DLD1 (cell line): ENCODE data around the gene ACOXL.

Experiments
- in situ Hi-C: cut with HindIII; loops from 2 replicates; pipeline ENCODE4 v1.10.0; 2017; ENCODE audit warnings: low sequenced_read_pairs

ACOXL gene

DNA sequence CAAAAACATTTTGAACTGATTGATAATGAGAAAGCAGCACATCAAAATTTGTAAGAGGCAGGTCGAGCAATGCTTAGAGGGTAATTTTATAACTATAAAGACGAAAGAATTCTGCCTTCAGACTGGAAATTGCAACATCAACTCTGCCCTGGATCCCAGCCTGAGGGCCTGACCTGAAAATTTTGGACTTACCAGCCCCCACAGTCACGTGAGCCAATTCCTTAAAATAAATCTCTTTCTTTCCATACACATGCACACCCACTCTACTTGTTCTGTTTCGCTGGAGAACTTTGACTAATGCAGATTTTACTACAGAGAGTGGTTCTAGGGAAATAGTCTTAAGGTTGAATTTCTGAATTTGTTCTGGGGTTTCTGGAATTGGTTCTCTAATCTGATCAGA, 14.6 kb upstream of the ACOXL start:
- in situ Hi-C loops, result no loop called here

DNA sequence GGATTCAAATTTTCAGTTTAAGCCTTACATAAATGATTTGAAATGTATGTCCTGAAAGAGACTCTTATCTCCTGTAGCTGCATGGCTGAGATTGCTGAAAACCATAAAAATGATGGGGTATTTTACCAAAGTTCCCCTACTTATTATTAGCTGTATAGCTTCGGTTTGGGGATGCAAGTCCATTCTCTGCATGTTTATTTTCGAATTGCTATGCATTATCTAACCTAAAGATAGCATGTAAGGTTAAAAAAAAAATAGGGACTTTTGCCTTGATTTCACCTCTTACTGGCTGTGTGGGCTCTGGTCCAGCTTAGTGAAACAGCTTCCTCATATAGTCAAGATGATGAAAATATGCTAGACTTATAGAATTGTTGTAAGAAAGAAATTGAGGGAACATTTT, 14.0 kb upstream of the ACOXL start:
- in situ Hi-C loops, result no loop called here

DNA sequence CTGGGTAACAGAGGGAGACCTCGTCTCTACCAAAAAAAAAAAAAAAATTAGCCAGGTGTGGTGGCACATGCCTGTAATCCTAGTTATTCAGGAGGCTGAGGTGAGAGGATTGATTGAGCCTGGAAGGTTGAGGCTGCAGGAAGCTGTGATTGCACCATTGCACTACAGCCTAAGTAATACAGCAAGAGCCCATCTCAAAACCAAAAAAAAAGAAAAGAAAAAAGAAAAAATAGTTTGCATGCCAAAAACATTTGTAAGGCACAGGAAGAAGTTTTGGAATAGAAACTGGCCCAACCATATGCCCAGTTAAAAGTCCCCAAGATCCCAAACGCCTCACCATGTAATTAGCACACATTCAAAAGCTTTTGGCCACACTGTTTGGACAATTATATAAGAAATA, 13.4 kb upstream of the ACOXL start:
- in situ Hi-C loops, result no loop called here

DNA sequence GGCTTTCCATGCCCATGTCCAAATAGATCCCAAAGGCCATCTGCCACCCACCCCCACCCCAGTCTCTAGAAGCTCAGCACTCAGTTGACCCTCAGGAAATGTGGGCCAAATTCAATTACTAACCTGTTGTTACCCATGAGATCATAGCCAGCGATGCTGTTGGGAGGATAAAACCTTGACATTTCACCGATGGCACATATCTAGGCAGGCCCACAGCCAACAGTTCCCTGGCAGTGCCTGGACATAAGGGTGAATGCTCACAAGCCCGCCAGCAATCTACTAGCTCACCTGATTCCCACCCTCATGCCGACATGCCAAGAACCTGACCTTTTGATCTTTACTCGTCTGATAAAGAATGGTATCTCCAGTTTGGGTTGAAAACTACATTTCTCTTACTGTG, 11.8 kb upstream of the ACOXL start:
- in situ Hi-C loops, result no loop called here

DNA sequence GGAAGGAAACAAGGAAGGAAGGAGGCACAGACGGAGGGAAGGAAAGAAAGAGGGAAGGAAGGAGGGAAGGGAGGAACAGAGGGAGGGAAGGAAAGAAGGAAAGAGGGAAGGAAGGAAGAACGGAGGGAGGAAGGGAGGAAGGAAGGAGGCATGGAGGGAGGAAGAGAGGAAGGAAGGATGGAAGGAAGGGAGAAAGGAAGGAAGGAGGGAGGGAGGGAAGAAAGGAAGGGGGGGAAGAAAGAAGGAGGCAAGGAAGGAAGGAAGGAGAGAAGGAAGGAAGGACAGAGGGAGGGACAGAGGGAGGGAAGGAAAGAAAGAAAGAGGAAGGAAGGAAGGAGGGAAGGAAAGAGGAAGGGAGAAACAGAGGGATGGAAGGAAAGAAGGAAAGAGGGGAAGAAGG, 7.6 kb upstream of the ACOXL start:
- in situ Hi-C loops, result no loop called here

DNA sequence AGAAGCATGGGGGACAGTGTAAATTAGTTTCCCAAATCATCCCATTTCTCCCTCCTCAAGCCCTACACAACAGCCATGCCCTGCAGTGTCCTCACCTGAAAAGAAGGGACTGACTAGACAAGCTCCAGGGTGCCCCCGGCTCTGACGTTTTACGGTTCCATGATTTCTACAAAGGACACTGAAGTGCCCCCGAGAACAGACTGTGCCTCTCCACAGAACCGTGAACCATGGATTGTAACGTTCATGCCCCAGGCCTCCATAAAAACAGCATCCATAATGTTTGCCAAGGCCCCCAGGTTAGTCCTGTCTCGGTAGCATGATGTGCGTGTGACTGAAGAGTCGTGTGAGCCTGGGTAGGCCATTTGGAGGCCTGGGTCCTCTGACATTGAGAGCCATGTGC, 7.0 kb upstream of the ACOXL start:
- in situ Hi-C loops, result no loop called here

DNA sequence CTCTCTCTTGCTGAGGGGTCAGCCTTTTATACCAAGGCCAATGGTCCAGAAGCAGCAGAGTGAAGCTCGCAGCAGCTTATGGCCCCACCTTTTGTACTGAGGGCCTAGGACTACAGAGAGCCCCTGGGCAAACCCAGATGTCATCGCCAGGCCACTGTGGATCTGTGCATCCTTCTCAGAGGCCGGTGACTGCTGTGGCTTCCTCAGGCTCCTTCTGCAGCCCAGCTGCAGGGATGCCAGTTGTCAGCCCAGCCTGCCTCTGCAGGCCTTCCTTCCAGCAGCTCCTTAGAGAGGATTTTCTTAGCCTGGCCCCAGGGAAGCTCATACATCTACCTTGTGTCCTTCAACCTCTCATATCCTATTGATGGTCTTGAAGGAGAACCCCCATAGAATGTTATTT, 6.5 kb upstream of the ACOXL start:
- in situ Hi-C loops, result no loop called here

DNA sequence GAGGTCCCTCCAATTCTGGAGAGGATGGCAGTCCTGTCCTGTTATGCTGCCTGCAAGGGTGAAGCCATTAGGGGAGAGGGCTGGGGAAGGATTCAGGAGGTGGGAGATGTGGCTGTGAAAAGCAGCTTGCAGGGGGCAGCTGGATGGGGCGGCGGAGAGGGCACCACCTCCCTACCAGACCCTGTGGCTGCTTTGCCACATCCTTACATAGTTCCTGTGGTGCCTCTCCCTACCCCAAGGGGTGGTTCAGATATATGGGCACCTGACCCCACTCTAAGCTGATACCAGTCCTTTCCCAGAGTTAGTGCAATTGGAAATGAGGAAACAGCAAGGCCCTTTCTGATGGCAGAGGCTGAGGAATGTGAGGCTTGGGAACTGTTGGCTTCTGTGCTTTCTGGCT, 6.1 kb upstream of the ACOXL start:
- in situ Hi-C loops, result no loop called here

DNA sequence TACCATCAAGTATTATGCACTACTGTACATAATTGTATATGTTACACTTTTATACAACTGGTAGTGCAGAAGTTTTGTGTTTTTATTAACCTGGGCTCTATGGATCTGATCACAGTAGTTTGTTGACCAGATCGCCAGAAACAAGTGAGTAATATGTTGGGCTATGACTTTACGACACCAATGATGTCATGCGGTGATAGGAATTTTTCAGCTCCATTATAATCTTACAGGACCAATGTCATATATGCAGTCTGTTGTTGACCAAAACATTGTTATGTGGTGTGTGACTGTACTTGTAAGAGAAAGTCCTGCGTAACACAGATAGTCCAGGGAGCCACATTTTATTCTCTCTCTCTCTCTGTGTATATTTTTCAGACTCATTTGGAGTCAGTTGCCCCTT, 4.5 kb upstream of the ACOXL start:
- in situ Hi-C loops, result no loop called here

DNA sequence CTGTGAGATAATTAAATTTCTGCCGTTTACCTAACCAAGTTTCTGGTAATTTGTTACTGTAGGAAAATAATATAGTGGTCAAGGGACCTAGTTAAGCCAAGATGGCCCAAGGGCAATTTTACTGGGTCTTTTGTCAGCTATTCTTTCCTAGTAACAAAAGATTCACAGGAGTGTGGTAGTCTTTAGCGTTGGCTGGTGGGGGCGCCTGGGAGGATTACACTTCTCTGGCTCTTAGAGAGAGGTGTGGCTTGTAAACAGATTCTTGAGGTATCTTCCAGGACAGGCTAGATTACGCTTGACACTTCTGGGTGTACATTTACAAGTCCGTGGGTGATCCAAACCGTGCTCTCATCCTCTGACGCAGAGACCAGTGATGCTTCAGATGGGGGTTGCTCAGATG, 3.3 kb upstream of the ACOXL start:
- in situ Hi-C loops, result no loop called here

DNA sequence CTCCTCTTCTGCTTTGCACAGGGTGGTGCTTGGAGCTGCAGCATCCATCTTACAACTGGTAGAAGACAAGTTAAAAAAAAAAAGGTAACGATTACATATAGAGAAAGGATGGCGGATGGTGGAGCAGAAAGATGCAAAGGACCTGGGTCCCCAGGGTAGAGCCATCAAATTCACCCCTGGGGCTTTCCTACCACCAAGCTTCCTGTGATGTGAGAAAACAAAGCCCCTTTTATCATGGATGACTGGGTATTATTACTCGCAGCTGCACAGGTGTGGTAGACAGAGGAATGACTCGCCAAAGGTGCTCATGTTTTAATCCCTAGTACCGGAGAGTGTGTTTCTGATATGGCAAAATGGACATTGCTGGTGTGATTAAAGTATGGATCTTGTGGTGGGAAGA, 1.3 kb upstream of the ACOXL start:
- in situ Hi-C loops, result loop anchor here (10.0 kb wide), 2 partner anchors 46 to 76 kb away; no protein-coding TSS in a partner anchor

DNA sequence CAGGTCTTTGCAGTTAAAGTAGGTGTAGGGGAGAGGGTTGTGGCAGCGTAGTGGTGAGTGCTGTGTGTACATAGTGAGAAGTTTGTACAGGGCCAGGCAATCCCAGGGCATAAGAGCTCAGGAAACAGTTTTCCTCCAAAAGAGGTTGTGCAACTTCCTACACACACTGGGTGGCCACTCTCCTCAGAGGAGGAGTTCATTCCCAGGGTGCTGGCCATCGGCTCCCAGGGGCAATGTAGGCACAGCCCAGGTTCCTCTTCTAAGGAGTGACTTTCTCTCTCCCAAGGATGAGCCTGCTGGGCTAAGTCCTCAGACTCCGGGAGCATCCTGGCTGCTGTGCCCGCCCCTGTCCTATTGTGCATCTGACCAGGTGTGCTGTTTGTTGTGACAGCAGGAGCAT, 3.0 kb downstream of the ACOXL start:
- in situ Hi-C loops, result loop anchor here (10.0 kb wide), 2 partner anchors 51 to 81 kb away; no protein-coding TSS in a partner anchor

DNA sequence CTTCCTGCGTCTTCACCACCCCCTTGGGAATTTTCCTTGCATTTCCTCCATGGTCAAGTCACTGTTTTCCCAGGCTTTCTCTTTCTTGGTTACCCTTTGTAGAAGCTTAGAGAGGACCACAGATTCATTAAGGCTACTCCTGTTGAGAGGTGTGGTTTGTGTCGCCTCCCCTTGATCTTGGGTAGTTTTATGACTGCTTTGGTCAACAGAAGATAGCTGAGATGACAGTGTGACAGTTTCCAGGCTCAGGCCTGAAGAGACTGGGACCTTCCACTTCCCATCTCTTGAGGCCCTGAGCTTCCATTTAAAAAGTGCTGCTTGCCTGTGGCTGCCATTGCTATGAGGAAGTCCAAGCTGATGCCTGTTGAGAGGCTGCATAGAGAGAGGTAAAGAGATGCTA, 5.4 kb downstream of the ACOXL start:
- in situ Hi-C loops, result loop anchor here (10.0 kb wide), 2 partner anchors 53 to 83 kb away; no protein-coding TSS in a partner anchor

DNA sequence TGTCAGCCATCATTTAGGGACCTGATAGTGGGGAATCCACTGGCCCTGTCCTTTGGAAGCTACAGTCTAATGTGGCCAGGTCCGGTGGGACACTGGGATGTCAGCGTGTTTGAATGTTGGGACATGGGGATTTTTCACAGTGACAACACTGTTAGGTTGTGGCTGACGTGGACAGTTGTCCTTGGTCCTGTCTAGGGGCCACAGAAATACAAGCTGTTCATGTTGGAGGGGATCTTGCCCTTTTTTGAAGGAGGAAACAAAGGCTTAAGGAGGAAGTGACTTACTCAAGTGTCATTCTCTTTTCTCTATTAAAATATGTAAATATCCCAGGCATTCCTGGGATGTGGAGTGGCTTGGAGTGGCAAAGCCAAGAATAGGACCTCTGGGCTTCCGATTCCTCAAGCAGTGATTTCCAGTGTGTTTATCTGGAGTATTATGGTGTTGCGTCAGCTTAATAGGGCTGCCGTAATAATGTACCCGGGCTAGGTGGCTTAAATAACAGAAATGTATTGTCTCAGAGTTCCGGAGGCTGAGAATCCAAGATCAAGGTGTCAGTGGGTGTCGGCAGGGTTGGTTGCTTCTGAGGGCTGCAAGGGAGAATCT, 8.5 kb downstream of the ACOXL start:
- in situ Hi-C loops, result no loop called here

DNA sequence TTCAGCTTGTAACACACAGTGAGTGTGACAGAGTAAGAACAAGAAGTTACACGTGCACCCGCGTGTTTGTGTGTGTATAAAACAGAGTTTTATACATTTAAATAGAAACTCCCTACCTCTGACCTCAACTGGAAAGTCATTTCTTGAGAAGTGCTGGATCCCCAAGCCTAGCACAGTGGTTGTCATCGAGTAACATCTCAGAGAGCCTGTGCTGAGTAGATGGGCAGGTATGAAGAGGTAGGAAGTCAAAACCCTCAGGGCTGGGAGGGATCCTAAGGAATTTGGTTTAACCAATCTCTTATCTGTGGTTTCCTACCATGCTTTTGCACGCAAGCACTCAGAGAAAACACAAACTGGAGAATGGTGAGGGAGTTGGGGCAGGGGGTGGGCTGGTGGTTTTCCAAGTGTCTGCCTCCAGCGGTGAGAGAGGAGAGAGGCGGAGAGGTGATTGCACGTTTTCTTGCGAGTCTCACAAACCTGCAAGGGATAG, 9.2 kb downstream of the ACOXL start:
- in situ Hi-C loops, result no loop called here

DNA sequence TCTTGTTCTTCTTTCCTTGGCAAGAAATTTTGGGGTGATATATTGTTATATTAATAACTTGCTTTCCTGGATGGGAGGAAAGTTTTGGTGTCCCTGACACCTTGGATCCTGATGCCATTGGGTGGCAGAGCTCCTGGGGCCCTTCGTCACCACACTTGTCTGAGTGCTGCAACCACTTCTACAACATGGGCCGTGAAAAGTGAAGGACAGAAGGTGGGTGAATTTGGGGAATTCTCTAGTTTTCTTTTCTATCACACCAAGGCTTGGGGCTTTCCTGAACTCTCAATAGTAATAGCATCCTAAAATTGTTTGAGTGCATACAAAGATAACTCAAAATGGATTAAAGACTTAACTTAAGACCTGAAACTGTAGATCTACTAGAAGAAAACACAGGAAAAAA, 10.0 kb downstream of the ACOXL start:
- in situ Hi-C loops, result no loop called here

DNA sequence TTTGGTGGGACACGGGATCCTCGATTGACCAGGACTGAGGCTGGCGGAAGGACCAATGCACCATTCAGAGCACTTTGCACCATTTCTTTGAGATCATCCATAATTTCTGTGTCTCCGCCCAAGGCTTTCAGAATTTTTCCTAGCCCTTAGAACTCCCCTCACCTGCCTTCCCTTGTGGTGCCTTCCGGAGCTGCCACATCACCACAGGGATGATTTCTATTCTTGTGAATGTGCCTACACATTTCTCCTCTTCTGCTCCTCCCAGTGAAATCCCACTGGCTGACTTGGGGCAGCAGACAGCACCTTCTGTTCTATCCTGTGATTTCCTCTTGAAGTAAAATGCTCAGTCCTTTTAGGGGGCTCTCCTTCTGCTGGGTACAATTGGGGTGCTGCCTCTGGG, 11.2 kb downstream of the ACOXL start:
- in situ Hi-C loops, result no loop called here

DNA sequence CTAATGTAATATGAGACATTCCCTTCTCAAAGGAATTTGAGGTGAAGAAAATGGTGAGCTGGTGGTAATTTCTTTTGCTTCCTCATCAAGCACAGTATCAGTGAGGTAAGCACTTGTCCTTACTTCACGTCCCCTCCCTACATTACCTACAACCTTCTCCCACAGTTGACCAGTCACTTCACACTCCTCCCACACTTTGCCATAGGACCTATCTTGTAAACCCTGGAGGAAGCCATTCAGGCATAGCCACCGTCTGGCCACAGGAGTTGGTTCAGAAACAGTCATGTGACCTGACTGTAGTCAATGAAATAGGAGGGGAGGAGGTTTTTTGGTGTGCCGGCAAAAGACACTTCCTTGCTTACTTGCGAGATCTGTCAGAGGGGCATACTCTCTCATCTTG, 12.1 kb downstream of the ACOXL start:
- in situ Hi-C loops, result no loop called here

DNA sequence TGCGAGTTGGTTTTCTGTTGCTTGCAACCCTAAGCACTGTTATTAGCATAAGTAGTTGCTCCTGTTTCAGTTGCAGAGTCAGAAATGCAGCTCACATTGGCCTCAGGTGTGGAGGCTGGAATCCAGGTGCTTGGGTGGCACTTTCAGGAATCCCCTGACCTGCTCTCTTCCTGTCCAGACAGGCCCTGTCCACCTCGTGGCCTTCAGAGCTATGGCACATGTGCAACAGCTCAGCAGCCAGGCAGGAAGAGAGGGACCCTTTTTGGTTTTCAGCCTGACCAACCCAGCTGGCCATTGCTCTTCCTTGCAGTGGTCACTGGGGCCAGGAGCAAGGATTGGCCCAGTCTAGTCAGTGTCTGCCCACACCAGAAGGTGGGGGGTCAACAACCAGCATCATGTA, 12.7 kb downstream of the ACOXL start:
- in situ Hi-C loops, result no loop called here

DNA sequence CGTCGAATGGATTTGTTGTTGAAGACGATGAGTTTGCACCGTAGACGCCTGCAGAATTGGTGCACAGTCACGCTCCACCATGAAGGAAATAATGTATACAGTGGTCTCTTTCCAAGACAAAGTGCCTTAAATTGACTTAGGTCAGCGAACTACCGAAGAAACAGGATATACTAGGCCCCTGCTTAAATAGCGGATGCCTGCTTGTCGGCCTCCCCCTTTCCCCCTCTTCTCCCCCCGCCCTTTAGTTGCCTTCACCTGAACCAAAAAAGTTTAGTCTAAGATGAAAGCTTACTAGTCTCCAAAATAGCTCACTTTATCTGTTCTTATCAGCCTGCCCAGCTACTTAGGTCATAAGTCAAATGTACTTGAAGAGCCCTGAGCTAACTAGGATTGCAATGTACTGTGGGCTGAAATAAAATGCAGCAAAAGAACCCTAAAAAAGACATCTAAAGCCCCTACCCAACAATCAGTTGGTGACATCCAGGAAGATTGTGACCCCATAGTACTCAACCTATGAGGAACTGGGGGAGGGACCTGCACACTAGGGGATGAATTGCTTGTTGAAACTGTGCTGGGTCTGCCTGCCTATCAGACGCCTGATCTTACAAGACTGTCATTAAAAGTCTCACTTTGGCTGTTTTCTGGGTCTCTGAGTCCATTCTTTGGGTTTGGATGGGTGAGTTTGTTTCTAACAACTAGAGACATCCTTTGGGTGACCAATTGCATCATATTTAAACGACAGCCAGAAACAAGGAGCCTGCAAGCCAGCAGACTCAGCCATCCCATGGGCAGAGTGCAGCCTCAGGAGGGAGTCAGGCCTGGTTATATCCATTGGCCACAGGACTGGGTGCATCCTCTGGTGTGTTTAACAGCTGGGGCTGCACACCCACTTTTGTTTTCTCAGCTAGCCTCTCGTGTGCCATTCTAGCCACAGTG, 14.5 kb downstream of the ACOXL start:
- in situ Hi-C loops, result no loop called here

DNA sequence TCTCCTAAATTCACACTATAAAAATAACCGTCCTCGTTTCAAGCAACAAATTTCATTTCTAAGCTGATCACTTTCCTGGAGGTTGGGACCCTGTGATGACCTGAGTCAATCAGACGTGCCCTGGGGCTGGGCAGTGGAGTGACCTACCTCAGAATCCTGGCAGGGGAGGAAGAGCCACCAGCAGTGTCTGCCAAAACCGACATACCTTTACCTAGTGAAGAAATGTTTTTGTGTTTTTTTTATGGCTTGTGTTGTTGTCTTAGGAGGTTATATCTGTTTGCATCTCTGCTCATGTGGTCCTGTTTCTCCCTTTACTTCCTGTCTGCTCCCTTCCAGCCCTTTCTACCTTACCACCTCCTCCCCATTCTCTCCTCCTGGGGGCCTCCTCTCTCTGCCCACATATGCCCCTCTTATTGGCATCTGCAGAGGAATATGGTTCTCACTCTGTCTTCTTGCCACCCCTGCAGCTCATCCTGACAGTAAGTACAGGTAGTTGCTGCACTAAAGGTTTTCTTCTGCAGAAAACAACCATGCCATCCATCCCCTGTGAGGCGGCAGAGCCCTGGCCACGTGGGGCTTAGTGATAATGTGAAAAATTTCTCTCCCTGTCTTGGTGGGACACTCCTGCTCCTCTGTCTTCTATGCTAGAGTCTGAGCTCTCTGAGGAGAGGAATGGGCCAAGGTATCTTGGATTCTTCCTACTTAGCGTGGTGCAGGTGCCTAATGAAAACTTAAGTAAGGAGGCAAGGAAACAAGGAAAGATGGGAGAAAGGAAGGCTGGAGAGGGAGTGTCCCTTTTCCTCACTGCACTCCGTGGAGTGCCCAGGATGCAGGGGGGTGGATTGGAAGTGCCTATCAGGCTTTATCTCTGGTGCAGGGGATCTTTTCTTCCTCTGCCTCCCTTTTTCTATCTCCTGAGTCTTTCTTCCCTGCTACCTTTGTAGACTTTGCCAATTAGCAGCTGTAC, 15.4 kb downstream of the ACOXL start:
- in situ Hi-C loops, result no loop called here
